RWPE1 (cell line): ENCODE results near the gene TMEM272.

Experiments
- CTCF ChIA-PET: fragments of 350-600 bp; sonication (Branson Sonifier 250); formaldehyde crosslinking; extraction: SDS; loops from one replicate; lab custom pipeline; 2021; lab: Yijun Ruan, JAX
- POLR2A ChIA-PET: fragments of 400-600 bp; formaldehyde crosslinking; extraction: SDS; loops from one replicate; lab custom pipeline; 2020; ENCODE audit warnings: antibody characterized with exemption; ENCODE audit not compliant: low non-redundant PET; lab: Yijun Ruan, JAX
- DNase-seq: peaks from one replicate; pipeline ENCODE4 v3.0.0; 2012; ENCODE audit warnings: low spot score
- H3K27ac ChIP-seq: fragments of 450-650 bp; 2 replicates; pipeline ENCODE4 v1.5.1; 2017
- TF ChIP-seq, protein P1 (sequence below): fragments of 450-650 bp; conservative IDR thresholded peaks from 2 replicates; pipeline ENCODE4 v1.5.1; 2017; ENCODE audit warnings: low read depth, mild to moderate bottlenecking

TMEM272 gene

DNA sequence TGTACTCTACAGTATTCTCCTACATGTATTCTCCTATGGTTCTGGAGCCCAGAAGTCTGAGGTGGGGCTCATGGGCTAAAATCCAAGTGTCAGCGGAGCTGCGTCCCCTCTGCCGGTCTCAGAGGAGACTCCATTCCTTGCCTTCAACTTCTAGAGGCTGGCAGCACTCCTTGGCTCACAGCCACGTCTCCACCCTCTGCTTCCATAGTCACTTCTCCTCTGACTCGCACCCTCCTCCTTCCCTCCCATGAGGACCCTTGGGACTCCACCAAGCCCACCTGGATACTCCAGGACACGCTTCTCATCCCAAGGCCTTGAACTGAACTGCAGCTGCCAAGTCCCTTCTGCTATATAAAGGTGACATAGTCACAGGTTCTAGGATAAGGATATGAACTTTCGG, 68.8 kb downstream of the TMEM272 start:
- DNase-seq: no peak
- ChIA-PET POLR2A (no interaction called here), CTCF (no interaction called here)
- no peak overlapping the region for H3K27ac ChIP-seq
- TF ChIP-seq, protein P1, sequence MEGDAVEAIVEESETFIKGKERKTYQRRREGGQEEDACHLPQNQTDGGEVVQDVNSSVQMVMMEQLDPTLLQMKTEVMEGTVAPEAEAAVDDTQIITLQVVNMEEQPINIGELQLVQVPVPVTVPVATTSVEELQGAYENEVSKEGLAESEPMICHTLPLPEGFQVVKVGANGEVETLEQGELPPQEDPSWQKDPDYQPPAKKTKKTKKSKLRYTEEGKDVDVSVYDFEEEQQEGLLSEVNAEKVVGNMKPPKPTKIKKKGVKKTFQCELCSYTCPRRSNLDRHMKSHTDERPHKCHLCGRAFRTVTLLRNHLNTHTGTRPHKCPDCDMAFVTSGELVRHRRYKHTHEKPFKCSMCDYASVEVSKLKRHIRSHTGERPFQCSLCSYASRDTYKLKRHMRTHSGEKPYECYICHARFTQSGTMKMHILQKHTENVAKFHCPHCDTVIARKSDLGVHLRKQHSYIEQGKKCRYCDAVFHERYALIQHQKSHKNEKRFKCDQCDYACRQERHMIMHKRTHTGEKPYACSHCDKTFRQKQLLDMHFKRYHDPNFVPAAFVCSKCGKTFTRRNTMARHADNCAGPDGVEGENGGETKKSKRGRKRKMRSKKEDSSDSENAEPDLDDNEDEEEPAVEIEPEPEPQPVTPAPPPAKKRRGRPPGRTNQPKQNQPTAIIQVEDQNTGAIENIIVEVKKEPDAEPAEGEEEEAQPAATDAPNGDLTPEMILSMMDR: no peak

DNA sequence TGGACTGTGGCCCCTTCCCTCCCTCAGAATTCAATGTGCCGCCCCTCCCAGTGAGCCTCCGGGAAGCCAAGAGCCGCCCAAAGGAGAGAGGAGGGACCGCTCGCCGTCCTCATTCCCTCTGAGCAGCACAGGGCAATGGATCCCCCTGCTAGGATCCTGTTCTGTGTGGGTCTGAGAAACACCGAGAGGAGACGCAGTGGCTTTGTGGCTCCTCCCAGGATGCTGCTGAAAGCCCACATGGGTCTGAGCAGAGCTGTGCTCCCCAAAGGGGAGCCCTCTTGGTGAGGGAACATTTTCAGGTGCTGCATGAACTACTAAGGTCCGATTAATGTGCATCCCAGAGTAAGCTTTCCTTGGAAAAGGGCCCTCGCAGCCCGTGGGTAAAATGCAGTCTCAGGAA, 71.5 kb downstream of the TMEM272 start:
- TF ChIP-seq, protein P1: no peak

DNA sequence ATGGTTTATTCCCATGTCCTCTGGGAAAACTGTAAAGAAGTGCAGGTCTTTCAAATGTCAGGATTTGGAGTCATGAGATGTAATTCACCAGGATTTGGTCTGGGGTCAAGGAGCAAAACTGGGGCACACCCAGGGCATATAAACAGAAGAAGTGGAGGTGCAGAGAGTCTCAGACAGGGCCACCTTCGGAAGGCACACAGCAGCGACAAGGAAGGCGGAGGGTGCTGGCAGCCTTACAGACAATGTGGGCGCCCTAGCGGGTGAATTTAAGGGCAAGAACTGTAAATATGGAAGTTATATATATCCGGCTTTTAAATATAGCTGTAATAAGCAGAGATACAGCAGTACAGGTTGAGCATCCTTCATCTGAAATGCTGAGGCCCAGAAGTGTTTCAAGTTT, 72.2 kb downstream of the TMEM272 start:
- POLR2A ChIA-PET: no interaction called here
- no peak overlapping the region for H3K27ac ChIP-seq
- no peak for DNase-seq
- CTCF ChIA-PET: no interaction called here
- TF ChIP-seq, protein P1: no peak

More for the DNA sequence above, 71.5 kb downstream of the TMEM272 start:
- no peak for DNase-seq
- CTCF ChIA-PET: no interaction called here
- H3K27ac ChIP-seq: no peak overlapping the region
- POLR2A ChIA-PET: no interaction called here

DNA sequence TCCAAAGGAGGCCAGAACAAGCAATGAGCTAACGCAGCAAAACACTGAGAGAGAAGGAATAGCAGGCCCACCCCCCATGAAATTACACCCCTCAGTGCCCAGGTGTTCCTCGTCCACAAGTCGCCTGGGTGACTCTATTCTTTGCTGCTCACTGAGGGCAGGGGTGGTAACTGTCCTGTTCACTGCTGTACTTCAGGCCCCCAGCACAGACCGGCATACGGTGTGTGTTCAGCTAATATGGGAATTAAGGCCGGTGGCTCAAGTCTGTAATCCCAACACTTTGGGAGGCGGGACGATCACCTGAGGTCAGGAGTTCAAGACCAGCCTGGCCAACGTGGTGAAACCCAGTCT, 72.9 kb downstream of the TMEM272 start:
- no peak for DNase-seq
- POLR2A ChIA-PET: no interaction called here
- TF ChIP-seq, protein P1: no peak
- CTCF ChIA-PET: no interaction called here
- no peak overlapping the region for H3K27ac ChIP-seq

DNA sequence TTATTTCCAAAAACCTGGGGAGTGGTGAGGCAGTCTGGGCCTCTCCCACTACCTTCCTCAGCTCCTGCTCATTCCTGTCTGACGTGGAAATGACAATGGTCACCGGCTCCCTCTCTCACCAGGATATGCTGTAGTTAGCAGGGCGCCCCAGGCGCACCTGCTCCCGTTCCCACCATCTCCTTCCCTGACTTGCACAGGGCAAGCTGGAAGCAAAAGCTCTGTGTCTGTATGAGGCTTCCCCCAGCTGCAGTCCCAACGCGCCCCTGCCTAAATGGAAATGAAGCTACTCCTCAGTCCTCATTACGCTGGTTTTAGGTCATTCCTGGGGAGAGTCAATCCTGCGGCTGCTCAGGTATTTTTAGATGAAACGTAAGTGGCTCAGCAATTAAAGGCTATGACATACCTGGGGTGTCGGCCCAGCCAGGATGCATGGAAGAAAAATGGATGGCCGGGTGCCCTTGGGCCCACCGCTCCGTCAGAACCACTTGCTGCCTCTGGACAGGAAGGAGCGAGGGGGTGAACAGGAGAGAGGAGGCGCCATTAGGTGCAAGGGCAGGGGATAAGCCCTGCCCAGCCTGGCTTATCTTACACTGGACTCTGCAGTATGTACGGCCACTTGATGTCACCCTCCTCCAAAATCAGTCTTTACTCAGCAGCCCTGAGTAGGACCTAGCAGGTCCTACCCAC, 73.4 kb downstream of the TMEM272 start:
- POLR2A ChIA-PET: no interaction called here
- DNase-seq: no peak
- TF ChIP-seq, protein P1: no peak
- CTCF ChIA-PET: interaction anchor here (0.7 kb wide), 1 partner anchor 27 kb away, joined by 3 read pairs; no protein-coding TSS in a partner anchor
- no peak overlapping the region for H3K27ac ChIP-seq

DNA sequence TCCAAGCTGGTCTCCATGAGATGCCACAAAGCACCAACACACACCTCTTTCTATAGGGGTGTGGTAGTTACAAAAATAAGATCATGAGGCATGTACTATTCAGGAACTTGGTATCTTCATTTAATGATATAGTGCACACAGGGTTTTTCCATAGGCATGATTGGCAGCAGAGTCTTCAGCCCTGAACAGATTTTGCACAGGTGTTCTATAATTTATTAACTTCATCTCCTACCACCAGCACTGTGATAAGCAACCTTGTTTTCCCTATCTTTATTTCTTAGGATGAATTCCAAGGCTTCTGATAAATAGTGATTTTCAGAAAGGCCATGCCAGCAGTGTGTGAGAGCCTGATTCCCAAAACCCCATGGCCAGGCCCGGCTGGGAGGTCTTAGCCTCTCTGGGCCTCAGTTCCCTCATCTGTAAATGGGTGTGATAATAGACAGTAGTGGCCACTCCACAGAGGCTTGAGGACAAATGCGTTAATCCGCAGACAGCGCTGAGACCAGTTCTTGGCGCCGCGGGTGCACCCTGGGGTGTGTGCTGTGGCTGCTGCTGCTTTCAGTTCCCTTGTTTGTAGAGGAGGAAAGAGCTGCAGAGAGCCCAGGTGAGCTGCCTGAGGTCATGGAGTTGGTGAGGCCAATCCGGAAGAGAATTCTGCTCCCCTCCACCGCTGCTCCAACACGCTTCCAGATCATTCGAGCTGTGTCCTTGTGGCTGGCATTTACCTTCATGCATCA, 74.1 kb downstream of the TMEM272 start:
- no peak overlapping the region for H3K27ac ChIP-seq
- TF ChIP-seq, protein P1: no peak
- CTCF ChIA-PET: interaction anchor here (0.7 kb wide), 1 partner anchor 96 kb away, joined by 3 read pairs; no protein-coding TSS in a partner anchor
- no peak for DNase-seq
- POLR2A ChIA-PET: no interaction called here
